Lower leg skin (tissue), 4 donors: ENCODE measurements around the gene MTHFD1L. TPM values are rescaled to one million over a fixed set of nuclear protein-coding genes. Genes with fewer than 3 reads are reported as not detected.

Source experiments
- DNase-seq, 2 donors: peaks; one replicate each; pipeline ENCODE4 v3.0.0-alpha.2; 2019; ENCODE audit warnings: low spot score in 2 of 2
- H3K4me3 ChIP-seq: fragments of 200-600 bp; sonication (generic); 2 replicates; pipeline ENCODE4 v1.5.1; 2017; ENCODE audit warnings: mild to moderate bottlenecking, low read depth; ENCODE audit not compliant: poor library complexity, severe bottlenecking
- CTCF ChIP-seq, 3 donors: fragments of 450-650 bp; IDR thresholded peaks; one replicate each; pipeline ENCODE4 v1.5.1; 2016; ENCODE audit warnings: antibody characterized with exemption in 3 of 3, mild to moderate bottlenecking in 3 of 3, moderate library complexity in 2 of 3
- POLR2A ChIP-seq, 2 donors: fragments of 450-650 bp; IDR thresholded peaks; one replicate each; pipeline ENCODE4 v1.6.1; 2016 to 2017; ENCODE audit warnings: antibody characterized with exemption in 2 of 2, mild to moderate bottlenecking in 1 of 2, moderate library complexity in 1 of 2
- WGBS, 2 donors: methylation state at CpG; one replicate each; pipeline ENCODE4 v1.1.5; 2018; 5-methylcytosine and 5-hydroxymethylcytosine counted together
- intact Hi-C: fragments of 100-400 bp; cut with DNase I; formaldehyde crosslinking; loops from one replicate; pipeline ENCODE4 v1.15.0; 2023; ENCODE audit warnings: low total_unique reads
- total RNA-seq, 4 donors: library from RNA; depleted of rRNA; stranded (reverse); fragments of >200 nt; gene quantifications; one replicate each; pipeline ENCODE4 v1.1.0, GENCODE V29; 2016

Gene MTHFD1L
- total RNA-seq, 4 donors from 2014 or later, result 2.1 to 7.1 (median 4.4) TPM

GRCh38 chr6:151007076-151007475 is 141.6 kb downstream of the MTHFD1L start:
- H3K4me3 ChIP-seq, result no peak overlapping the region
- no peak for DNase-seq
- 89 to 96% methylated on average over 3 of the region's 3 CpGs for WGBS, 2 donors
- intact Hi-C loops, result no loop called here
- no peak for TF ChIP-seq CTCF (IDR thresholded peaks at IDR 0.05)
- no peak for TF ChIP-seq POLR2A (IDR thresholded peaks at IDR 0.05)

- WGBS, 2 donors, result 87 to 89% methylated on average over 4 of the region's 4 CpGs
- intact Hi-C loops, result no loop called here
Measured at GRCh38 chr6:151007922-151008321, 142.4 kb downstream of the MTHFD1L start.

GRCh38 chr6:151008425-151008824 is 142.9 kb downstream of the MTHFD1L start:
- no peak overlapping the region for H3K4me3 ChIP-seq
- no peak for DNase-seq
- no peak for TF ChIP-seq POLR2A (IDR thresholded peaks at IDR 0.05)
- TF ChIP-seq CTCF (IDR thresholded peaks at IDR 0.05), result no peak
- intact Hi-C loops, result no loop called here
- 85 to 95% methylated on average over 4 of the region's 4 CpGs for WGBS, 2 donors

More at GRCh38 chr6:151007922-151008321, 142.4 kb downstream of the MTHFD1L start:
- TF ChIP-seq POLR2A (IDR thresholded peaks at IDR 0.05), result no peak
- TF ChIP-seq CTCF (IDR thresholded peaks at IDR 0.05), result no peak
- H3K4me3 ChIP-seq, result no peak overlapping the region
- no peak for DNase-seq

GRCh38 chr6:151009576-151009975 is 144.1 kb downstream of the MTHFD1L start:
- TF ChIP-seq POLR2A (IDR thresholded peaks at IDR 0.05) (no peak), CTCF (IDR thresholded peaks at IDR 0.05) (no peak)
- DNase-seq, result peak in 1 of 2 donors; percentile 70
- intact Hi-C loops, result no loop called here
- no peak overlapping the region for H3K4me3 ChIP-seq
- WGBS, 2 donors, result 92 to 93% methylated on average over 12 of the region's 12 CpGs

- intact Hi-C loops, result loop anchor here (5.0 kb wide), 1 partner anchor 317 kb away; no protein-coding TSS in a partner anchor
- DNase-seq, result no peak
- no peak for TF ChIP-seq POLR2A (IDR thresholded peaks at IDR 0.05)
- TF ChIP-seq CTCF (IDR thresholded peaks at IDR 0.05), result no peak
- WGBS, 2 donors, result 67 to 73% methylated on average over 5 of the region's 5 CpGs
- no peak overlapping the region for H3K4me3 ChIP-seq
Measured at GRCh38 chr6:151010071-151010470, 144.6 kb downstream of the MTHFD1L start.
